H1 (cell line): Measurements from ENCODE around the gene CWC27. TPM values are rescaled to one million over a fixed set of nuclear protein-coding genes. Genes with fewer than 3 reads are reported as not detected.

Experiments
- ATF2 ChIP-seq: IDR thresholded peaks from 2 replicates; pipeline ENCODE4 v1.6.1; 2012; ENCODE audit warnings: low read length, inconsistent platforms
- SAP30 ChIP-seq: fragments of 300-600 bp; sonication (generic); IDR thresholded peaks from 2 replicates; pipeline ENCODE4 v1.7.1; 2012; ENCODE audit warnings: low read length, moderate library complexity, mild to moderate bottlenecking, inconsistent platforms; ENCODE audit not compliant: insufficient read depth, insufficient replicate concordance
- SP1 ChIP-seq: IDR thresholded peaks from 2 replicates; pipeline ENCODE4 v1.6.1; 2011; ENCODE audit warnings: low read depth, low read length
- SP2 ChIP-seq: IDR thresholded peaks from 2 replicates; pipeline ENCODE4 v1.6.1; 2012; ENCODE audit warnings: mild to moderate bottlenecking, low read length, inconsistent platforms
- polyA plus RNA-seq, 7 experiments: library from polyadenylated mRNA; depleted of rRNA in 3 of 7; stranded (reverse) in 5 of 7; unstranded in 2 of 7; fragments of >200 nt in 5 of 7; fragments of 200-250 nt in 2 of 7; gene quantifications; 1 replicate in 5 of 7; 2 replicates in 1 of 7; 4 replicates in 1 of 7; pipeline versions ENCODE4 v1.2.1 to v1.2.3, GENCODE V29; 2011 to 2013; ENCODE audit warnings: missing spikeins in 2 of 7, mixed read lengths in 2 of 7
- total RNA-seq: library from RNA; stranded (reverse); fragmentation: NEBNext Ultra II Directional; extraction: Animal tissue kit (Norgen Biotek cat#: 25700); gene quantifications from 2 replicates; pipeline ENCODE4 v1.2.1, GENCODE V29; 2021
- TF ChIP-seq, protein P1 (sequence below): fragments of 300-600 bp; sonication (generic); IDR thresholded peaks from 2 replicates; pipeline ENCODE4 v1.7.1; 2012; ENCODE audit warnings: low read length, moderate library complexity, mild to moderate bottlenecking, inconsistent platforms; ENCODE audit not compliant: insufficient replicate concordance

Gene CWC27
- total and polyA plus RNA-seq, 2 of the 8 experiments (the other 6 are each of a cell fraction or from before 2014, with no cell fraction given) = 24.9 to 43.4 TPM

DNA sequence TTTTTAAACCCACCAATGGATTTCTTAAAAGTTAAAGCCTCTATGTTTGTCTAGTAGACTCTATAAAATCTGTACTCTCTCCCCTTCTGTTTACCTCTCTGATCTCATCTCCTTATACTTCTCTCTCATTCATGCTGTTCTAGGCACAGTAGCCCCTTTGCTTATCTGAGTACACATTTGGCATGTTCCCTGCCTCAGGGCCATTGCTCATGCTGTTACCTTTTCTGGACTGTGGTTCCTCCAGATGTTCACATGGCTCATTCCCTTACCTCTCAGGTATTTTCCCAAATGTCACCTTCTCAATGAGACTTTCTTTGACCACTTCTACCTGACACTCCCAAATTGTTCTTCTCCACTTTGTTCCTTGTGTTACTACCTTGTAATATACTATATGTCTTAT, 176.1 kb downstream of the CWC27 start (continued):
- TF ChIP-seq, protein P1, sequence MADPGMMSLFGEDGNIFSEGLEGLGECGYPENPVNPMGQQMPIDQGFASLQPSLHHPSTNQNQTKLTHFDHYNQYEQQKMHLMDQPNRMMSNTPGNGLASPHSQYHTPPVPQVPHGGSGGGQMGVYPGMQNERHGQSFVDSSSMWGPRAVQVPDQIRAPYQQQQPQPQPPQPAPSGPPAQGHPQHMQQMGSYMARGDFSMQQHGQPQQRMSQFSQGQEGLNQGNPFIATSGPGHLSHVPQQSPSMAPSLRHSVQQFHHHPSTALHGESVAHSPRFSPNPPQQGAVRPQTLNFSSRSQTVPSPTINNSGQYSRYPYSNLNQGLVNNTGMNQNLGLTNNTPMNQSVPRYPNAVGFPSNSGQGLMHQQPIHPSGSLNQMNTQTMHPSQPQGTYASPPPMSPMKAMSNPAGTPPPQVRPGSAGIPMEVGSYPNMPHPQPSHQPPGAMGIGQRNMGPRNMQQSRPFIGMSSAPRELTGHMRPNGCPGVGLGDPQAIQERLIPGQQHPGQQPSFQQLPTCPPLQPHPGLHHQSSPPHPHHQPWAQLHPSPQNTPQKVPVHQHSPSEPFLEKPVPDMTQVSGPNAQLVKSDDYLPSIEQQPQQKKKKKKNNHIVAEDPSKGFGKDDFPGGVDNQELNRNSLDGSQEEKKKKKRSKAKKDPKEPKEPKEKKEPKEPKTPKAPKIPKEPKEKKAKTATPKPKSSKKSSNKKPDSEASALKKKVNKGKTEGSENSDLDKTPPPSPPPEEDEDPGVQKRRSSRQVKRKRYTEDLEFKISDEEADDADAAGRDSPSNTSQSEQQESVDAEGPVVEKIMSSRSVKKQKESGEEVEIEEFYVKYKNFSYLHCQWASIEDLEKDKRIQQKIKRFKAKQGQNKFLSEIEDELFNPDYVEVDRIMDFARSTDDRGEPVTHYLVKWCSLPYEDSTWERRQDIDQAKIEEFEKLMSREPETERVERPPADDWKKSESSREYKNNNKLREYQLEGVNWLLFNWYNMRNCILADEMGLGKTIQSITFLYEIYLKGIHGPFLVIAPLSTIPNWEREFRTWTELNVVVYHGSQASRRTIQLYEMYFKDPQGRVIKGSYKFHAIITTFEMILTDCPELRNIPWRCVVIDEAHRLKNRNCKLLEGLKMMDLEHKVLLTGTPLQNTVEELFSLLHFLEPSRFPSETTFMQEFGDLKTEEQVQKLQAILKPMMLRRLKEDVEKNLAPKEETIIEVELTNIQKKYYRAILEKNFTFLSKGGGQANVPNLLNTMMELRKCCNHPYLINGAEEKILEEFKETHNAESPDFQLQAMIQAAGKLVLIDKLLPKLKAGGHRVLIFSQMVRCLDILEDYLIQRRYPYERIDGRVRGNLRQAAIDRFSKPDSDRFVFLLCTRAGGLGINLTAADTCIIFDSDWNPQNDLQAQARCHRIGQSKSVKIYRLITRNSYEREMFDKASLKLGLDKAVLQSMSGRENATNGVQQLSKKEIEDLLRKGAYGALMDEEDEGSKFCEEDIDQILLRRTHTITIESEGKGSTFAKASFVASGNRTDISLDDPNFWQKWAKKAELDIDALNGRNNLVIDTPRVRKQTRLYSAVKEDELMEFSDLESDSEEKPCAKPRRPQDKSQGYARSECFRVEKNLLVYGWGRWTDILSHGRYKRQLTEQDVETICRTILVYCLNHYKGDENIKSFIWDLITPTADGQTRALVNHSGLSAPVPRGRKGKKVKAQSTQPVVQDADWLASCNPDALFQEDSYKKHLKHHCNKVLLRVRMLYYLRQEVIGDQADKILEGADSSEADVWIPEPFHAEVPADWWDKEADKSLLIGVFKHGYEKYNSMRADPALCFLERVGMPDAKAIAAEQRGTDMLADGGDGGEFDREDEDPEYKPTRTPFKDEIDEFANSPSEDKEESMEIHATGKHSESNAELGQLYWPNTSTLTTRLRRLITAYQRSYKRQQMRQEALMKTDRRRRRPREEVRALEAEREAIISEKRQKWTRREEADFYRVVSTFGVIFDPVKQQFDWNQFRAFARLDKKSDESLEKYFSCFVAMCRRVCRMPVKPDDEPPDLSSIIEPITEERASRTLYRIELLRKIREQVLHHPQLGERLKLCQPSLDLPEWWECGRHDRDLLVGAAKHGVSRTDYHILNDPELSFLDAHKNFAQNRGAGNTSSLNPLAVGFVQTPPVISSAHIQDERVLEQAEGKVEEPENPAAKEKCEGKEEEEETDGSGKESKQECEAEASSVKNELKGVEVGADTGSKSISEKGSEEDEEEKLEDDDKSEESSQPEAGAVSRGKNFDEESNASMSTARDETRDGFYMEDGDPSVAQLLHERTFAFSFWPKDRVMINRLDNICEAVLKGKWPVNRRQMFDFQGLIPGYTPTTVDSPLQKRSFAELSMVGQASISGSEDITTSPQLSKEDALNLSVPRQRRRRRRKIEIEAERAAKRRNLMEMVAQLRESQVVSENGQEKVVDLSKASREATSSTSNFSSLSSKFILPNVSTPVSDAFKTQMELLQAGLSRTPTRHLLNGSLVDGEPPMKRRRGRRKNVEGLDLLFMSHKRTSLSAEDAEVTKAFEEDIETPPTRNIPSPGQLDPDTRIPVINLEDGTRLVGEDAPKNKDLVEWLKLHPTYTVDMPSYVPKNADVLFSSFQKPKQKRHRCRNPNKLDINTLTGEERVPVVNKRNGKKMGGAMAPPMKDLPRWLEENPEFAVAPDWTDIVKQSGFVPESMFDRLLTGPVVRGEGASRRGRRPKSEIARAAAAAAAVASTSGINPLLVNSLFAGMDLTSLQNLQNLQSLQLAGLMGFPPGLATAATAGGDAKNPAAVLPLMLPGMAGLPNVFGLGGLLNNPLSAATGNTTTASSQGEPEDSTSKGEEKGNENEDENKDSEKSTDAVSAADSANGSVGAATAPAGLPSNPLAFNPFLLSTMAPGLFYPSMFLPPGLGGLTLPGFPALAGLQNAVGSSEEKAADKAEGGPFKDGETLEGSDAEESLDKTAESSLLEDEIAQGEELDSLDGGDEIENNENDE = no peak
- no peak for TF ChIP-seq SAP30
- no peak for TF ChIP-seq SP2
- no peak for TF ChIP-seq SP1
- TF ChIP-seq ATF2 = no peak
